Body of pancreas (tissue), 4 donors: ENCODE results near the gene ASB13. TPM values are rescaled to one million over a fixed set of nuclear protein-coding genes. Genes with fewer than 3 reads are reported as not detected.

ENCODE experiments used
- ATAC-seq: fragments of 150-250 bp; one replicate; pipeline ENCODE4 v1.9.1; 2016
- DNase-seq, 4 donors: peaks; one replicate each; pipeline ENCODE4 v3.0.0-alpha.2; 2019
- H3K27ac ChIP-seq, 4 donors: fragments of 200-600 bp; sonication (generic); 1 replicate in 3 of 4; 2 replicates in 1 of 4; pipeline versions ENCODE4 v1.5.1 to v1.6.1; 2016 to 2019; ENCODE audit warnings: mild to moderate bottlenecking in 1 of 4, mixed read lengths in 1 of 4, moderate library complexity in 1 of 4
- H3K27me3 ChIP-seq, 2 donors: fragments of 200-600 bp; sonication (generic); one replicate each; pipeline ENCODE4 v1.6.0; 2016; ENCODE audit warnings: mild to moderate bottlenecking in 1 of 2
- H3K36me3 ChIP-seq, 2 donors: fragments of 200-600 bp; sonication (generic); replicated peaks in 1 of 2; 2 replicates each; pipeline ENCODE4 v1.5.1; 2016; ENCODE audit warnings: low read depth in 2 of 2; ENCODE audit not compliant: insufficient read depth in 1 of 2
- H3K4me1 ChIP-seq: fragments of 200-600 bp; sonication (generic); one replicate; pipeline ENCODE4 v1.6.0; 2016
- H3K4me3 ChIP-seq, 2 donors: fragments of 200-600 bp; sonication (generic); 1 replicate in 1 of 2; 2 replicates in 1 of 2; pipeline ENCODE4 v1.5.1; 2016 to 2019
- H3K9me3 ChIP-seq, 3 donors: fragments of 200-600 bp; sonication (generic); 1 replicate in 2 of 3; 2 replicates in 1 of 3; pipeline ENCODE4 v1.5.1; 2016
- POLR2A ChIP-seq, 3 donors: fragments of 450-650 bp; IDR thresholded peaks; one replicate each; pipeline ENCODE4 v1.6.1; 2016; ENCODE audit warnings: antibody characterized with exemption in 3 of 3, mild to moderate bottlenecking in 2 of 3
- WGBS, 2 donors: methylation state at CpG; one replicate each; pipeline ENCODE4 v1.1.5; 2017; 5-methylcytosine and 5-hydroxymethylcytosine counted together
- intact Hi-C: fragments of 100-400 bp; cut with DNase I; formaldehyde crosslinking; loops from one replicate; pipeline ENCODE4 v1.15.1; 2023
- total RNA-seq, 2 donors: library from RNA; depleted of rRNA; stranded (reverse); fragments of >200 nt; gene quantifications; one replicate each; pipeline ENCODE4 v1.1.0, GENCODE V29; 2016
- TF ChIP-seq, protein P1 (sequence below), 7 experiments: fragments of 450-650 bp in 4 of 7; fragments of 200-600 bp in 3 of 7; sonication (generic) in 3 of 7; IDR thresholded peaks; one replicate each; pipeline ENCODE4 v1.5.1; 2016 to 2019; ENCODE audit warnings: antibody characterized with exemption in 7 of 7

The ASB13 gene
- total RNA-seq, 2 donors from 2014 or later = 7.6 to 15.0 TPM

DNA sequence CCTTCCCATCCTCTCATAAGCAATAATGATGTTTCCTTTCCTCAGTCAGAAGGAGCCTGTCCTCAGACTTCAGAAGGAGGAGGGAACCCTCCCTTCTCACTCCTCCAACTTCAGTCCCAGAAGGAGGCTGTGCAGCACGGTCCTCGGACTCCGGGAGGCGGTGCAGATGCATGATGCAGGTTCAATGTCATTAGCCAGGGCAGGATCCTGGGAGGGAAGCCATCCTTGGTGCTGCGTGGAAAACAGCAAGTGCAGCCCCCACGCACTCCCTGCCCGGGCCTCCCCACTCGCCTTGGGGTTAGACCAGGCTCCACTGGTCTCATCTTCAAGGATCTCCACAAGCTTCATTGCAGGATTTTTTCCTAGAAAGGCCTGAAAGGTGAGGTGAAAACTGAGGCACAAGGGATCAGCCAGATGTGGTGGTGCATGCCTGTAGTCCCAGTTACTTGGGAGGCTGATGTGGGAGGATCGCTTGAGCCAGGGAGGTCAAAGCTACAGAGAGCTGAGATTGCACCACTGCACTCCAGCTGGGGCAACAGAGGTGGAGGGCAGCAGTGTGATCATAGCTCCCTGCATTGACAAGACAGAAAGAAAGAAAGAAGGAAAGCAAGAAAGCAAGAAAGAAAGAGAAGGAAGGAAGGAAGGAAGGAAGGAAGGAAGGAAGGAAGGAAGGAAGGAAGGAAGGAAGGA is 62.0 kb downstream of the ASB13 start:
- intact Hi-C loops = no loop called here
- DNase-seq (no peak), ATAC-seq (no peak)
- H3K4me3 ChIP-seq = no peak overlapping the region
- H3K4me1 ChIP-seq = no peaks in the 10 kb centered on the region
- no peaks in the 10 kb centered on the region for H3K36me3 ChIP-seq
- H3K27ac ChIP-seq = no peak overlapping the region
- 76 to 100% methylated on average over 3 to 9 of the region's 9 CpGs for WGBS, 2 donors
- H3K9me3 ChIP-seq = no peaks in the 10 kb centered on the region
- no peak for TF ChIP-seq POLR2A (IDR thresholded peaks at IDR 0.05)
- TF ChIP-seq, protein P1, sequence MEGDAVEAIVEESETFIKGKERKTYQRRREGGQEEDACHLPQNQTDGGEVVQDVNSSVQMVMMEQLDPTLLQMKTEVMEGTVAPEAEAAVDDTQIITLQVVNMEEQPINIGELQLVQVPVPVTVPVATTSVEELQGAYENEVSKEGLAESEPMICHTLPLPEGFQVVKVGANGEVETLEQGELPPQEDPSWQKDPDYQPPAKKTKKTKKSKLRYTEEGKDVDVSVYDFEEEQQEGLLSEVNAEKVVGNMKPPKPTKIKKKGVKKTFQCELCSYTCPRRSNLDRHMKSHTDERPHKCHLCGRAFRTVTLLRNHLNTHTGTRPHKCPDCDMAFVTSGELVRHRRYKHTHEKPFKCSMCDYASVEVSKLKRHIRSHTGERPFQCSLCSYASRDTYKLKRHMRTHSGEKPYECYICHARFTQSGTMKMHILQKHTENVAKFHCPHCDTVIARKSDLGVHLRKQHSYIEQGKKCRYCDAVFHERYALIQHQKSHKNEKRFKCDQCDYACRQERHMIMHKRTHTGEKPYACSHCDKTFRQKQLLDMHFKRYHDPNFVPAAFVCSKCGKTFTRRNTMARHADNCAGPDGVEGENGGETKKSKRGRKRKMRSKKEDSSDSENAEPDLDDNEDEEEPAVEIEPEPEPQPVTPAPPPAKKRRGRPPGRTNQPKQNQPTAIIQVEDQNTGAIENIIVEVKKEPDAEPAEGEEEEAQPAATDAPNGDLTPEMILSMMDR (IDR thresholded peaks at IDR 0.05) = no peak
- H3K27me3 ChIP-seq = no peaks in the 10 kb centered on the region

DNA sequence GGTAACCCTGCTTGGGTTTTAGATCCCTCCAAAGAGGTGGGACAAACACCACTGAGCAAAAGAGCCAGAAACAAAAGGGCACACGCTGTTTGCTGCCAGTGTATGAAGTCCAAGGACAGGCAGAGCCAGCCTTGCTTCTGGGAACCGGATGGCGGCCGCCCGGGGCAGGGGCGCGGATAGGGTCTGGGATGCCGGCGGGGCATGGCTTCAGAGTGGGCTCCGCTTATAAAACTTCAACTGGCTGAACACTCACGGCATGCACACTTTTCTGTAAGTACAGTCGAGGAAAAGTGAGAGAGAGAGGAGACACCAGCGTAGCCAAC is 62.6 kb downstream of the ASB13 start:
- Histone ChIP-seq H3K4me1 (no peaks in the 10 kb centered on the region), H3K4me3 (no peak overlapping the region), H3K36me3 (no peaks in the 10 kb centered on the region), H3K9me3 (no peaks in the 10 kb centered on the region), H3K27ac (no peak overlapping the region), H3K27me3 (no peaks in the 10 kb centered on the region)
- no peak for DNase-seq
- no peak for ATAC-seq
- intact Hi-C loops = no loop called here
- TF ChIP-seq, protein P1 (IDR thresholded peaks at IDR 0.05) = no peak
- no peak for TF ChIP-seq POLR2A (IDR thresholded peaks at IDR 0.05)
- WGBS, 2 donors = 82 to 93% methylated on average over 13 of the region's 13 CpGs

DNA sequence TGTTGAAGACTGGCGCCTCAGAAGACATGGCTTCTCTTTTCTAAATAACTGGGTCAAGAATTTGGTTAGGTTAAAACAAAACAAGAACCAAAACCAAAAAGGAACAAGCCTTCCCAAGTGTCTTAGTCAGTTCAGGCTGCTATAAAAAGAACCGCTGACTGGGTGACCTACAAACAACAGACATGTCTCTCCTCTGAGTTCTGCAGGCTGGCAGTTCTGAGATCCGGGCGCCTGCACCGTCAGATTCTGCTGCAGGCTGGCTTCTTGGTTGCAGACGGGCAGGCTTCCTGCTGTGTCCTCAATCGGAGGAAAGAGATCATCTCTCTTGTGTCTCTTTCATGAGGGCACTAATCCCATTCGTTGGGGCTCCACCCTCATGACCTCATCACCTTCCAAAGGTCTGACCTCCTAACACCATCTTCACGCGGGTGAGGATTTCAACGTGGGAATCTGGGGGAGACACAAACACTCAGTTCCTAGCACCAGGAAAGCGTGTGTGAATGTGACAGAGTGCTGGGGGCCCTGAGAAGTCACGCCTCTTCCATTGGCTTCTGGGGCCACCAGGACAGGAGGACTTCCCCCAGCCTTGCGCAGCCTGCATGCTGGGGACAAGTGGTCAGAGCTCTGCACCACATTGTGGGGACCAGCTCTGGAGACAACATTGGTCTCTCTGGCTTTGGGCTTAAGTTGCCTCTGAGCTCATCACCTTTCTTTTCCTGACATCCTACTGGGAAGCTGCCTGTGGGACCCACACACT is 63.1 kb downstream of the ASB13 start:
- no peaks in the 10 kb centered on the region for H3K9me3 ChIP-seq
- no peak overlapping the region for H3K4me3 ChIP-seq
- H3K27me3 ChIP-seq = no peaks in the 10 kb centered on the region
- TF ChIP-seq POLR2A (IDR thresholded peaks at IDR 0.05) = no peak
- TF ChIP-seq, protein P1 (IDR thresholded peaks at IDR 0.05) = no peak
- H3K27ac ChIP-seq = no peak overlapping the region
- no peak for ATAC-seq
- intact Hi-C loops = no loop called here
- DNase-seq = no peak
- no peaks in the 10 kb centered on the region for H3K36me3 ChIP-seq
- H3K4me1 ChIP-seq = no peaks in the 10 kb centered on the region
- WGBS, 2 donors = 84 to 87% methylated on average over 14 of the region's 14 CpGs

DNA sequence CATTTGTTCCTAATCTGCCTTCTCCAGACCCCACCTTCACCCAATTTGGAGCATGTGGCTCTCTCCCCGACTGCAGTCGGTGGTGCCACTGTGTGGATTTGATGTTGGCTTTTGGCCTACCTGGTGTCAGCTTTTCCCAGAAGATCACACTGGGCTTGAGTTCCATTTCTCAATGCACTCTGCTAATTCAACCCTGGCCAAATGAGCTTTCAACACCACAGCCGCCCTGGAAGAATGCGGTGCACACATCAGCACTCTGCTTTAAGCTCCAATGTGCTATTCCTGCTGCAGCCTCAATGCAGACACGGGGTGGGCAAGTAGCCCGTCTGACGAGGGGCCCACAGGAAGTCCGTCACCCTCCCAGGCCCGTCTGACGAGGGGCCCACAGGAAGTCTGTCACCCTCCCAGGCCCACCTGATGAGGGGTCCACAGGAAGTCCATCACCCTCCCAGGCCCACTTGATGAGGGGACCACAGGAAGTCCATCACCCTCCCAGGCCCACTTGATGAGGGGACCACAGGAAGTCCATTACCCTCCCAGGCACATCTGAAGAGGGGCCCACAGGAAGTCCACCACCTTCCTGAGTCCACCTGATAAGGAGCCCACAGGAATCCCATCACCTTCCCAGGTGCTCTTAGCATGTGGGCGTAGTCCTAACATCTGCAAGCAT is 64.4 kb downstream of the ASB13 start:
- WGBS, 2 donors = 70 to 74% methylated on average over 8 to 11 of the region's 11 CpGs

More for the DNA sequence above, 64.4 kb downstream of the ASB13 start:
- DNase-seq (no peak), ATAC-seq (no peak)
- Histone ChIP-seq H3K36me3 (no peaks in the 10 kb centered on the region), H3K27ac (no peak overlapping the region), H3K9me3 (no peaks in the 10 kb centered on the region), H3K4me1 (no peaks in the 10 kb centered on the region), H3K27me3 (no peaks in the 10 kb centered on the region), H3K4me3 (no peak overlapping the region)
- intact Hi-C loops = no loop called here
- TF ChIP-seq, protein P1 (IDR thresholded peaks at IDR 0.05) = no peak
- no peak for TF ChIP-seq POLR2A (IDR thresholded peaks at IDR 0.05)
